ENCODE results near the gene KCTD1. TPM values are rescaled to one million over a fixed set of nuclear protein-coding genes. Genes with fewer than 3 reads are reported as not detected.

The KCTD1 gene
- polyA plus RNA-seq, 3 donors: 0.40 TPM; not detected in 2

DNA sequence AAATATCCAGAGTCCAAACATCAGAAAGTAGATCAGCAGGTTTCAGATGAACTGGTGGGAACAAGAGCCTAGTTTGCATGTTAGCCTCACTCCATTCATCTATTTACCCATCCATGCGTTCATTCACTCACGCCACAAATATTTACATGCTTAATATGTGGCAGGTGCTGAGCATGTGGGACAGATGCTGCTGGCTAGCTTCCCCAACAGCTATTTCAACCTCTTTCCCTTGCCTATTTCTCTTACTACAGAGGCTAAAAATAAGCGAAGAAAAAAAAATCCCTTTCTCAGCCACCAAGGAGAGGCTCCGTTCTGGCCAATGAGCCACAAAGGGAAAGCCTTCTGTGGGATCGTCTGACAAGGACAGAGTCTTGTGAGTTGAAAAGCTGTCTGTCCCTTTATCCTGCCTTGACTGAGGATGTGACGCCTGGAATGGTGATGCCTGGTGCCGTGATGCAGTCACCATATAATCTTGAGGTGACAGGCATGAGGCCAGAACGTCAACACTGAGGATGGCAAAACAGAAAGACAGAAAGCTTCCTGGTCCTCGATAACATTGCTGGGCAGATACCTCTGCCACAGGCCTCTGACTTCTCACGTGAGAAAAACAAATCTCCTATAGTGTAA lies 78.2 kb downstream of the KCTD1 start:
- no peaks in the 10 kb centered on the region for H3K36me3 ChIP-seq (replicated peaks in 1 of 2; ENCODE audit: control insufficient read depth in 1 of 2, insufficient read depth in 2 of 2, low read length in 2 of 2)
- no peak overlapping the region for H2AFZ ChIP-seq (ENCODE audit: insufficient read depth, low read depth, low read length, poor library complexity, severe bottlenecking)
- DNase-seq: no peak
- H3K27me3 ChIP-seq (ENCODE audit: control insufficient read depth in 2 of 2, insufficient read depth in 2 of 2, low read length in 2 of 2): no peaks in the 10 kb centered on the region
- no peaks in the 10 kb centered on the region for H3K4me1 ChIP-seq (ENCODE audit: control insufficient read depth in 1 of 2, insufficient read depth in 2 of 2, low read length in 2 of 2)
- no peaks in the 10 kb centered on the region for H3K9me3 ChIP-seq (replicated peaks in 1 of 2; ENCODE audit: control insufficient read depth in 1 of 2, insufficient read depth in 1 of 2, low read length in 2 of 2)
- H3K4me3 ChIP-seq (replicated peaks in 1 of 3; ENCODE audit: low read depth in 2 of 3, low read length in 3 of 3): no peak overlapping the region
- no peak overlapping the region for H3K27ac ChIP-seq (ENCODE audit: low read depth in 1 of 2, low read length in 2 of 2)
- H3K9me3 Mint-ChIP-seq: peaks cover 0 to 4% (median 0%) of the 10 kb centered on the region in 7 donors
- peaks cover 0 to 4% (median 1%) of the 10 kb centered on the region in 3 donors for H3K27me3 Mint-ChIP-seq (ENCODE audit: low read depth in 3 of 3)
- 84% methylated on average over 8 of the region's 10 CpGs for WGBS (ENCODE audit: insufficient coverage)
- no peak overlapping the region for H3K4me2 ChIP-seq (replicated peaks; ENCODE audit: extremely low read depth, low read length, poor library complexity, severe bottlenecking)
- intact Hi-C loops (cut with micrococcal nuclease): no loop called here
- TF ChIP-seq, protein P1, sequence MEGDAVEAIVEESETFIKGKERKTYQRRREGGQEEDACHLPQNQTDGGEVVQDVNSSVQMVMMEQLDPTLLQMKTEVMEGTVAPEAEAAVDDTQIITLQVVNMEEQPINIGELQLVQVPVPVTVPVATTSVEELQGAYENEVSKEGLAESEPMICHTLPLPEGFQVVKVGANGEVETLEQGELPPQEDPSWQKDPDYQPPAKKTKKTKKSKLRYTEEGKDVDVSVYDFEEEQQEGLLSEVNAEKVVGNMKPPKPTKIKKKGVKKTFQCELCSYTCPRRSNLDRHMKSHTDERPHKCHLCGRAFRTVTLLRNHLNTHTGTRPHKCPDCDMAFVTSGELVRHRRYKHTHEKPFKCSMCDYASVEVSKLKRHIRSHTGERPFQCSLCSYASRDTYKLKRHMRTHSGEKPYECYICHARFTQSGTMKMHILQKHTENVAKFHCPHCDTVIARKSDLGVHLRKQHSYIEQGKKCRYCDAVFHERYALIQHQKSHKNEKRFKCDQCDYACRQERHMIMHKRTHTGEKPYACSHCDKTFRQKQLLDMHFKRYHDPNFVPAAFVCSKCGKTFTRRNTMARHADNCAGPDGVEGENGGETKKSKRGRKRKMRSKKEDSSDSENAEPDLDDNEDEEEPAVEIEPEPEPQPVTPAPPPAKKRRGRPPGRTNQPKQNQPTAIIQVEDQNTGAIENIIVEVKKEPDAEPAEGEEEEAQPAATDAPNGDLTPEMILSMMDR (IDR thresholded peaks at IDR 0.05): no peak
- H4K20me1 ChIP-seq (ENCODE audit: insufficient read depth, low read length): no peaks in the 10 kb centered on the region
- H3K4me3 Mint-ChIP-seq: no peak overlapping the region
- H3K27ac Mint-ChIP-seq: peak overlapping the region in 1 of 7 donors; percentile 9
- H3K9ac ChIP-seq (ENCODE audit: insufficient read depth, low read length, poor library complexity, severe bottlenecking): no peak overlapping the region
- no peaks in the 10 kb centered on the region for H3K4me1 Mint-ChIP-seq
- no peaks in the 10 kb centered on the region for H3K79me2 ChIP-seq (ENCODE audit: insufficient read depth, low read length)
- H3K36me3 Mint-ChIP-seq: no peaks in the 10 kb centered on the region

DNA sequence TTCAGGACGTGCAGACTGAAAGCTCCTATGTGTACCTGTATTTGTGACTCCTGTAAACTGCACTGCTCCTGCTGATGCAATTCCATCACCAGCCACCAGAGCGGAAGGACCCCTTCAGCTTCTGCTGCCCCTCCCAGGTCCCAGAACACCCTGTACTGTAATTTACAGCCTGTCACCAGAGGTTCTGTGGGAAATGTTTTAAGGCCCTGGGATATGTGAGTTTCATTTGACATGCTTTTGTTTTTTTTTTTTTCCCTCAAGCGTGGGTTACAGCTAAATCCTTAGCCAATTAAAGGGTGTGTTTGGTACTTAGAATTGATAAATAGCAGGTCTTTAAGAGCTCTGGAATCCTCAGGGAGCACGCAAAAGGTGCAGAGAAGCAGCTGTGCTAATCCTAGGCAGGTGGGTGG lies 79.4 kb downstream of the KCTD1 start:
- peak overlapping the region in 1 of 7 donors; percentile 38 for H3K27ac Mint-ChIP-seq
- H3K9me3 Mint-ChIP-seq: peaks cover 0 to 4% (median 0%) of the 10 kb centered on the region in 7 donors
- H3K4me3 ChIP-seq (replicated peaks in 1 of 3; ENCODE audit: low read depth in 2 of 3, low read length in 3 of 3): no peak overlapping the region
- no peaks in the 10 kb centered on the region for H4K20me1 ChIP-seq (ENCODE audit: insufficient read depth, low read length)
- no peak overlapping the region for H3K9ac ChIP-seq (ENCODE audit: insufficient read depth, low read length, poor library complexity, severe bottlenecking)
- TF ChIP-seq, protein P1 (IDR thresholded peaks at IDR 0.05): peak; percentile 40
- H2AFZ ChIP-seq (ENCODE audit: insufficient read depth, low read depth, low read length, poor library complexity, severe bottlenecking): no peak overlapping the region
- no peaks in the 10 kb centered on the region for H3K4me1 ChIP-seq (ENCODE audit: control insufficient read depth in 1 of 2, insufficient read depth in 2 of 2, low read length in 2 of 2)
- no peak overlapping the region for H3K4me2 ChIP-seq (replicated peaks; ENCODE audit: extremely low read depth, low read length, poor library complexity, severe bottlenecking)
- no peaks in the 10 kb centered on the region for H3K79me2 ChIP-seq (ENCODE audit: insufficient read depth, low read length)
- WGBS (ENCODE audit: insufficient coverage): 29% methylated on average over 1 of the region's 4 CpGs
- H3K9me3 ChIP-seq (replicated peaks in 1 of 2; ENCODE audit: control insufficient read depth in 1 of 2, insufficient read depth in 1 of 2, low read length in 2 of 2): no peaks in the 10 kb centered on the region
- no peaks in the 10 kb centered on the region for H3K27me3 ChIP-seq (ENCODE audit: control insufficient read depth in 2 of 2, insufficient read depth in 2 of 2, low read length in 2 of 2)
- no peaks in the 10 kb centered on the region for H3K36me3 ChIP-seq (replicated peaks in 1 of 2; ENCODE audit: control insufficient read depth in 1 of 2, insufficient read depth in 2 of 2, low read length in 2 of 2)
- H3K27ac ChIP-seq (ENCODE audit: low read depth in 1 of 2, low read length in 2 of 2): no peak overlapping the region
- no peaks in the 10 kb centered on the region for H3K4me1 Mint-ChIP-seq
- peak overlapping the region in 1 of 2 donors; percentile 13 for H3K4me3 Mint-ChIP-seq
- H3K36me3 Mint-ChIP-seq: no peaks in the 10 kb centered on the region
- no peak for DNase-seq
- peaks cover 0 to 4% (median 1%) of the 10 kb centered on the region in 3 donors for H3K27me3 Mint-ChIP-seq (ENCODE audit: low read depth in 3 of 3)
- intact Hi-C loops (cut with micrococcal nuclease): no loop called here

Data from CD14-positive monocyte (primary cell).